CD14-positive monocyte (primary cell): ENCODE measurements around the gene CHRM4. TPM values are rescaled to one million over a fixed set of nuclear protein-coding genes. Genes with fewer than 3 reads are reported as not detected.

Experiments used
- DNase-seq, 3 donors: peaks; one replicate each; pipeline ENCODE4 v3.0.0-alpha.2; 2011 to 2022
- H2AFZ ChIP-seq: 2 replicates; pipeline ENCODE4 v1.6.0; 2012; ENCODE audit warnings: mild to moderate bottlenecking, low read depth, low read length, inconsistent platforms; ENCODE audit not compliant: insufficient read depth, poor library complexity, severe bottlenecking
- H3K27ac ChIP-seq, 2 donors: 1 replicate in 1 of 2; 2 replicates in 1 of 2; pipeline ENCODE4 v1.5.1; 2012 to 2013; ENCODE audit warnings: low read length in 2 of 2, control low read depth in 1 of 2, inconsistent platforms in 1 of 2, low read depth in 1 of 2, mild to moderate bottlenecking in 1 of 2
- H3K27me3 ChIP-seq, 2 donors: one replicate each; pipeline versions ENCODE4 v1.6.0 to v1.6.1; 2011 to 2013; ENCODE audit warnings: low read length in 2 of 2; ENCODE audit not compliant: control insufficient read depth in 2 of 2, insufficient read depth in 2 of 2
- H3K36me3 ChIP-seq, 2 donors: replicated peaks in 1 of 2; 1 replicate in 1 of 2; 2 replicates in 1 of 2; pipeline versions ENCODE4 v1.5.1 to v1.6.1; 2012 to 2013; ENCODE audit warnings: low read length in 2 of 2, control low read depth in 1 of 2, inconsistent platforms in 1 of 2, mild to moderate bottlenecking in 1 of 2; ENCODE audit not compliant: insufficient read depth in 2 of 2, control insufficient read depth in 1 of 2
- H3K4me1 ChIP-seq, 2 donors: 1 replicate in 1 of 2; 2 replicates in 1 of 2; pipeline versions ENCODE4 v1.5.1 to v1.6.1; 2012 to 2013; ENCODE audit warnings: low read length in 2 of 2, control low read depth in 1 of 2, inconsistent platforms in 1 of 2, mild to moderate bottlenecking in 1 of 2, moderate library complexity in 1 of 2; ENCODE audit not compliant: insufficient read depth in 2 of 2, control insufficient read depth in 1 of 2
- H3K4me2 ChIP-seq: replicated peaks from 2 replicates; pipeline ENCODE3; 2012; ENCODE audit warnings: low read length, moderate library complexity, mild to moderate bottlenecking; ENCODE audit not compliant: poor library complexity, severe bottlenecking; ENCODE audit errors: extremely low read depth
- H3K4me3 ChIP-seq, 3 experiments: fragments of 200-600 bp in 1 of 3; sonication (generic) in 1 of 3; replicated peaks in 1 of 3; 1 replicate in 2 of 3; 2 replicates in 1 of 3; pipeline ENCODE4 v1.5.1; 2011 to 2013; ENCODE audit warnings: low read length in 3 of 3, mild to moderate bottlenecking in 3 of 3, control low read depth in 2 of 3, low read depth in 2 of 3, inconsistent platforms in 1 of 3, moderate library complexity in 1 of 3
- H3K79me2 ChIP-seq: 2 replicates; pipeline ENCODE4 v1.6.0; 2012; ENCODE audit warnings: mild to moderate bottlenecking, control low read depth, inconsistent platforms, low read length, moderate library complexity; ENCODE audit not compliant: insufficient read depth
- H3K9ac ChIP-seq: 2 replicates; pipeline ENCODE4 v1.6.0; 2017; ENCODE audit warnings: low read length, mild to moderate bottlenecking; ENCODE audit not compliant: insufficient read depth, poor library complexity, severe bottlenecking
- H3K9me3 ChIP-seq, 2 donors: replicated peaks in 1 of 2; 1 replicate in 1 of 2; 2 replicates in 1 of 2; pipeline versions ENCODE4 v1.5.1 to v1.6.1; 2012 to 2013; ENCODE audit warnings: low read length in 2 of 2, control low read depth in 1 of 2; ENCODE audit not compliant: control insufficient read depth in 1 of 2, insufficient read depth in 1 of 2
- H4K20me1 ChIP-seq: 2 replicates; pipeline ENCODE4 v1.6.0; 2012; ENCODE audit warnings: mild to moderate bottlenecking, low read length, control low read depth, moderate library complexity; ENCODE audit not compliant: insufficient read depth
- H3K27ac Mint-ChIP-seq, 7 donors: one replicate each; pipeline ENCODE4 v1.8.0; 2020; ENCODE audit warnings: mild to moderate bottlenecking in 7 of 7, mixed read lengths in 7 of 7, moderate library complexity in 6 of 7, inconsistent platforms in 2 of 7
- H3K27me3 Mint-ChIP-seq, 3 donors: one replicate each; pipeline ENCODE4 v1.8.0; 2021 to 2022; ENCODE audit warnings: low read depth in 3 of 3, mild to moderate bottlenecking in 3 of 3, mixed read lengths in 3 of 3, moderate library complexity in 3 of 3, inconsistent platforms in 1 of 3
- H3K36me3 Mint-ChIP-seq, 2 donors: one replicate each; pipeline ENCODE4 v1.8.0; 2020; ENCODE audit warnings: mixed read lengths in 2 of 2, inconsistent platforms in 1 of 2, mild to moderate bottlenecking in 1 of 2
- H3K4me1 Mint-ChIP-seq: one replicate; pipeline ENCODE4 v1.8.0; 2020; ENCODE audit warnings: mild to moderate bottlenecking, mixed read lengths
- H3K4me3 Mint-ChIP-seq, 2 donors: one replicate each; pipeline ENCODE4 v1.8.0; 2020; ENCODE audit warnings: mild to moderate bottlenecking in 2 of 2, mixed read lengths in 2 of 2, moderate library complexity in 1 of 2
- H3K9me3 Mint-ChIP-seq, 7 donors: one replicate each; pipeline ENCODE4 v1.8.0; 2020 to 2022; ENCODE audit warnings: mixed read lengths in 7 of 7, mild to moderate bottlenecking in 6 of 7, moderate library complexity in 6 of 7, inconsistent platforms in 2 of 7
- WGBS: methylation state at CpG from one replicate; pipeline ENCODE4 v1.1.5; 2013; ENCODE audit warnings: missing lambda C conversion rate; ENCODE audit not compliant: insufficient coverage; 5-methylcytosine and 5-hydroxymethylcytosine counted together
- intact Hi-C, 2 donors: fragments of 100-400 bp; cut with micrococcal nuclease; formaldehyde crosslinking; loops; one replicate each; pipeline versions ENCODE4 v1.15.0 to v1.15.1; 2023
- polyA plus RNA-seq, 3 donors: library from polyadenylated mRNA; depleted of rRNA in 1 of 3; unstranded in 2 of 3; stranded (reverse) in 1 of 3; fragments of 300-500 nt in 2 of 3; fragments of >200 nt in 1 of 3; fragmentation: Illumina TruSeq in 2 of 3; gene quantifications; 1 replicate in 2 of 3; 2 replicates in 1 of 3; pipeline ENCODE4 v1.2.3, GENCODE V29; 2012 to 2021
- TF ChIP-seq, protein P1 (sequence below): fragments of 200-600 bp; IDR thresholded peaks from one replicate; pipeline ENCODE4 v1.8.0; 2022; ENCODE audit warnings: antibody characterized with exemption, mild to moderate bottlenecking

The CHRM4 gene
- polyA plus RNA-seq, 3 donors: 0.15 to 0.57 TPM; not detected in 1

DNA sequence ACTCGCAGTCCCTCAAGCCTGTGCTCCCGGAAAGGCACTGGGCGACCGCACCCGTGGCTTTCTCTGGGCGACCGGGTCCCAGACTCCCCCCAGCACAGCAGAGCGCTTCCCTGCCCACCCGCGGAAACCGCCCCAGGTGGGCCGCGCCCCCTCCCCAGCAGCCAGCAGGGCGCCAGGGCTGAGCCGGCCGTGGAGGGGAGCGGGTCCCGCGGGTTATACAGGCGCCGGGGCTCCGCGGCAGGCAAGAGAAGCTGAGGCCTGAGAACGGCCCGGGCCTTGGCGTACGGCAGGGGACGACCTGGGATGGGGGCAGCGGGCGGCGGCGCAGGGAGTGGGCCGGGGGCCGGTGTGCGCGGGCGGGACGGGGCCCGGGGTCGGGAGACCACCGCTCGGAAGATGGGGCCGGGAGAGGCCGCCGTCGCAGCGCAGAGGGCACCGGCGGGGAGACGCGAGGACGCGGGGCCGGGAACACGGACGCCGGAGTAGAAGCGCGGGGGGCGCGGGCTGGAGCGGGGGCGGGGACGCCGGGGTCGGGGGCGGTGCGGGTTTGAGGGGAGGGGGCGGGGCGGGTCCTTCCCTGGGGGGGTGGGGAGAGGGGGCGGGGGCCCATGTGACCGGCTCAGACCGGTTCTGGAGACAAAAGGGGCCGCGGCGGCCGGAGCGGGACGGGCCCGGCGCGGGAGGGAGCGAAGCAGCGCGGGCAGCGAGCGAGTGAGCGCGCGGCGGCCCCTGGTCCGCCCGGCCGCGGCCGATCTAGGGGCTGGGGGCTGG is 10.3 kb downstream of the CHRM4 start, which contains the start of gene MDK:
MDK (plus strand) TSS at position 622 of the 771 bp plus-strand sequence. CDS start 389 bp downstream, outside the sequence.
- Histone ChIP-seq H3K79me2 (no peaks in the 10 kb centered on the region), H3K9ac (peak within 1 kb of the TSS; percentile 63), H3K36me3 (peaks cover 24 to 25% of the 10 kb centered on the region in 2 donors), H3K4me1 (peaks cover 34 to 55% of the 10 kb centered on the region in 2 donors), H4K20me1 (peaks cover 64% of the 10 kb centered on the region), H3K27me3 (peaks cover 15 to 25% of the 10 kb centered on the region in 2 donors), H2AFZ (peak within 1 kb of the TSS; percentile 63), H3K4me2 (peak within 1 kb of the TSS; percentile 99), H3K9me3 (peaks cover 0 to 6% of the 10 kb centered on the region in 2 donors), H3K27ac (peak within 1 kb of the TSS in 1 of 2 donors; percentile 18), H3K4me3 (peak within 1 kb of the TSS; percentile 72 to 89 (median 83))
- Mint-ChIP-seq H3K36me3 (peaks cover 21 to 23% of the 10 kb centered on the region in 2 donors), H3K27ac (peak within 1 kb of the TSS in 5 of 7 donors; percentile 6 to 70 (median 61)), H3K27me3 (peaks cover 23 to 63% (median 40%) of the 10 kb centered on the region in 3 donors), H3K4me1 (peaks cover 35% of the 10 kb centered on the region), H3K4me3 (peak within 1 kb of the TSS; percentile 83 to 87), H3K9me3 (peaks cover 0 to 23% (median 0%) of the 10 kb centered on the region in 7 donors)
- DNase-seq: no peak
- intact Hi-C loops: loop anchor here (10.0 kb wide), 2 partner anchors 154 to 234 kb away; partner anchors contain the start of genes ATG13 (in 1 of the 2) and HARBI1 (in 1 of the 2)
- WGBS: under 1% methylated on average over 74 of the region's 96 CpGs
- TF ChIP-seq, protein P1, sequence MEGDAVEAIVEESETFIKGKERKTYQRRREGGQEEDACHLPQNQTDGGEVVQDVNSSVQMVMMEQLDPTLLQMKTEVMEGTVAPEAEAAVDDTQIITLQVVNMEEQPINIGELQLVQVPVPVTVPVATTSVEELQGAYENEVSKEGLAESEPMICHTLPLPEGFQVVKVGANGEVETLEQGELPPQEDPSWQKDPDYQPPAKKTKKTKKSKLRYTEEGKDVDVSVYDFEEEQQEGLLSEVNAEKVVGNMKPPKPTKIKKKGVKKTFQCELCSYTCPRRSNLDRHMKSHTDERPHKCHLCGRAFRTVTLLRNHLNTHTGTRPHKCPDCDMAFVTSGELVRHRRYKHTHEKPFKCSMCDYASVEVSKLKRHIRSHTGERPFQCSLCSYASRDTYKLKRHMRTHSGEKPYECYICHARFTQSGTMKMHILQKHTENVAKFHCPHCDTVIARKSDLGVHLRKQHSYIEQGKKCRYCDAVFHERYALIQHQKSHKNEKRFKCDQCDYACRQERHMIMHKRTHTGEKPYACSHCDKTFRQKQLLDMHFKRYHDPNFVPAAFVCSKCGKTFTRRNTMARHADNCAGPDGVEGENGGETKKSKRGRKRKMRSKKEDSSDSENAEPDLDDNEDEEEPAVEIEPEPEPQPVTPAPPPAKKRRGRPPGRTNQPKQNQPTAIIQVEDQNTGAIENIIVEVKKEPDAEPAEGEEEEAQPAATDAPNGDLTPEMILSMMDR: no peak

DNA sequence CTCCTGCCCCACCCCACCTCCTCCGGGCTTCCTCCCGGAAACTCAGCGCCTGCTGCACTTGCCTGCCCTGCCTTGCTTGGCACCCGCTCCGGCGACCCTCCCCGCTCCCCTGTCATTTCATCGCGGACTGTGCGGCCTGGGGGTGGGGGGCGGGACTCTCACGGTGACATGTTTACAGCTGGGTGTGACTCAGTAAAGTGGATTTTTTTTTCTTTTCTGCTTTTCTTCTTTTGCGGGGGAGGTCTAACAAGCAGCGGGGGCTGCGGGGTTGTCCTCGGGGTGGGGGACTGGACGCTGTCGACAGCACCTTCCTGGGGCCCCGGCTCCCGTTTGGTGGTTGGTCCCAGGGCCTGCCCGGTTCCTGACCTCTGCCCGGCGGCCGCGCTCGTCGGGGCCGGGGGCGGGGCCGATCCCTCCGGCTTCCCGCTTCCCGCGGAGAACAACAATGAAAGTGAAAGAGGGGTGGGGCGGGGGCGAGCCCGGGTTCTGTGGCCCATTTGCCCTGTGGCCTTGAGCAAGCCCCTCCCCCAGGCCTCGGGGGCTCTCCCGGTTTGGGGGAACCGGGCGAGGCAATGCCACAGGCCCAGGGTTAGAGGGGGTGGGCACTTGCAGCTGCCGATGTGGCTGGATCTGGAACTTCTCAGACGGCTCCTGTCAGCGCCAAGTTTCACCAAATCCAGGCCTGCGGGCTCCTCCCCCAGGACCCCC is 11.1 kb downstream of the CHRM4 start:
- peak overlapping the region; percentile 63 for H3K9ac ChIP-seq
- peak overlapping the region; percentile 99 for H3K4me2 ChIP-seq
- H3K27me3 ChIP-seq: peaks cover 15 to 25% of the 10 kb centered on the region in 2 donors
- peaks cover 0 to 6% of the 10 kb centered on the region in 2 donors for H3K9me3 ChIP-seq
- peak overlapping the region; percentile 63 for H2AFZ ChIP-seq
- peak overlapping the region; percentile 72 to 89 (median 83) for H3K4me3 ChIP-seq
- under 1% methylated on average over 24 of the region's 45 CpGs for WGBS
- peaks cover 34 to 55% of the 10 kb centered on the region in 2 donors for H3K4me1 ChIP-seq
- H3K36me3 ChIP-seq: peaks cover 31 to 33% of the 10 kb centered on the region in 2 donors
- peaks cover 20 to 56% (median 35%) of the 10 kb centered on the region in 3 donors for H3K27me3 Mint-ChIP-seq
- peaks cover 26 to 29% of the 10 kb centered on the region in 2 donors for H3K36me3 Mint-ChIP-seq
- H3K9me3 Mint-ChIP-seq: peaks cover 0 to 21% (median 0%) of the 10 kb centered on the region in 7 donors
- intact Hi-C loops: loop anchor here (10.0 kb wide), 2 partner anchors 154 to 234 kb away; partner anchors contain the start of genes ATG13 (in 1 of the 2) and HARBI1 (in 1 of the 2)
- H3K27ac ChIP-seq: peak overlapping the region in 1 of 2 donors; percentile 18
- peak overlapping the region; percentile 83 to 87 for H3K4me3 Mint-ChIP-seq
- peak; percentile 49 to 57 (median 54) for DNase-seq
- H3K4me1 Mint-ChIP-seq: peaks cover 35% of the 10 kb centered on the region
- H3K79me2 ChIP-seq: no peaks in the 10 kb centered on the region
- H3K27ac Mint-ChIP-seq: peak overlapping the region in 5 of 7 donors; percentile 19 to 70 (median 61)
- peaks cover 72% of the 10 kb centered on the region for H4K20me1 ChIP-seq
- TF ChIP-seq, protein P1: no peak
